Activated naive CD4-positive, alpha-beta T cell treated with anti-CD3 and anti-CD28 coated beads, Interleukin-2, amount 50 U/mL, for 72 hours (primary cell): ENCODE measurements around the gene HES6. TPM values are rescaled to one million over a fixed set of nuclear protein-coding genes. Genes with fewer than 3 reads are reported as not detected.
"Not testable (repeated sequence)": the region's sequence is repeated elsewhere in the genome, so short reads cannot be mapped to it uniquely, and the experiment has no call there.

ENCODE experiments used
- ATAC-seq, 2 donors: fragments of 150-1000 bp; cut with Tn5 transposase; 2 replicates each; pipeline ENCODE4 v1.10.0; 2021; ENCODE audit warnings: mild to moderate bottlenecking in 2 of 2, moderate library complexity in 2 of 2
- DNase-seq, 2 donors: peaks; one replicate each; pipeline ENCODE4 v3.0.0; 2021 to 2022; ENCODE audit warnings: low spot score in 2 of 2
- H3K27ac Mint-ChIP-seq, 2 donors: one replicate each; pipeline ENCODE4 v1.8.0; 2022; ENCODE audit warnings: mild to moderate bottlenecking in 2 of 2, mixed read lengths in 2 of 2
- H3K36me3 Mint-ChIP-seq, 2 donors: one replicate each; pipeline ENCODE4 v1.8.0; 2022; ENCODE audit warnings: mixed read lengths in 2 of 2
- H3K9me3 Mint-ChIP-seq, 2 donors: one replicate each; pipeline ENCODE4 v1.8.0; 2022; ENCODE audit warnings: mixed read lengths in 2 of 2
- total RNA-seq, 2 donors: library from RNA; stranded (reverse); gene quantifications; one replicate each; pipeline ENCODE4 v1.2.3, GENCODE V29; 2022

The HES6 gene
- total RNA-seq, 2 donors from 2014 or later, result 4.7 to 5.1 TPM

- ATAC-seq (no peak), DNase-seq (no peak)
- peak overlapping the region; percentile 23 to 33 for H3K27ac Mint-ChIP-seq
- no peaks in the 10 kb centered on the region for H3K9me3 Mint-ChIP-seq
- H3K36me3 Mint-ChIP-seq, result no peaks in the 10 kb centered on the region
Observed at GRCh38 chr2:238278626-238279323, 38.9 kb upstream of the HES6 start.

DNA sequence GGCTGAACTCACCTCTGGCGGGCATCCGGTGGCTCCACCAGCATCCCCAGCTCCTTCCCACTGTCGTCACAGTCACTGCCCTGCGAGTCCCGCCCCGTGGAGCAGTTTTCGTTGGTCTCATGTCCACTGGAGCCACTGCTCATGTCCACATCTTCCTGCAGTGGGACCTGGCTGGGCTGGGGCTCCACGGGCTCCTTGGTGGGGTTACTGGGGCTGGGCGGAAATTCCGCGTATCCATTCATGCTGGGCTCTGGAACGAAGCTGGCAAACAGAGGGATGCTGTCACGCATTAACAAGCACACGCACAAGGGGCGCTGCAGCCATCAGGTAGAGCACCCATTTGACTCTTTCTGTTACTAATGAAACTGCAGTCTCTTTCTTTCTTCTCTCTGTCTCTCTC is 37.9 kb upstream of the HES6 start:
- no peaks in the 10 kb centered on the region for H3K36me3 Mint-ChIP-seq
- no peak for DNase-seq
- peak overlapping the region in 1 of 2 donors; percentile 23 for H3K27ac Mint-ChIP-seq
- no peak for ATAC-seq
- H3K9me3 Mint-ChIP-seq, result no peaks in the 10 kb centered on the region

DNA sequence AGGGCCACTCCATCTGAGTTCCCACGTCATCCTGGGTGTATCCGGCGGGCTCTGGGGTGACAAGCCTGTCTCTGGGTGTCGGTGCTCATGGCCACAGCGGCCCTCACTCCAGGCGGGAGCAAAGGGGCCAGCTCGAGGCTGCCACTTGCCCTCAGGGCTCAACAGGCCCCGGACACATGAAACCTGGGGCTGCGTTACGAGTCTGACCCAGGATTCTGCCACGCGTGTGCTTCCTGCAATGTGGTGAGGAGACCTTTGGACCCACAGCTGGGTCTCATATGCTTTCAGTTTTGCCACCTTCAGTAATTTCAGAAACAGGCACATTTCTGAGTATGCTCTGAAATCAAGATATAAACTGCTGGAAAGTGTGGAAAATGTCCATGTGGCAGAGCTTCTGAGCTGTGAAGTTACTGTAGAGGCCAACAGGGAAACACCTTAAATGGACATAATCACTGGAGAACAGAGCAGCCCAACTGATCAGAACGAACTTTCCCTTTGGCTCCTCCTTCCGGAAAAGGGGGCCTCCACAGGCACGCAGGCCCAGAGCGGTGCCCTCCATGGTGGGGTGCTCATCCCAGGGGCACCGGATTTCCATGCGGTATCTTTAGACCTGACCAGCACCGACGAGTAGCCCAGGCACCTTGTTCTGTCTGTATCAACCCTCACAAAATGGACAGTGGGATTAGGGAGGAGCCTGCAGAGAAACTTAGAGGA is 34.5 kb upstream of the HES6 start:
- no peak for DNase-seq
- no peak for ATAC-seq
- H3K9me3 Mint-ChIP-seq, result no peaks in the 10 kb centered on the region
- H3K27ac Mint-ChIP-seq, result peak overlapping the region in 1 of 2 donors; percentile 18
- H3K36me3 Mint-ChIP-seq, result no peaks in the 10 kb centered on the region

DNA sequence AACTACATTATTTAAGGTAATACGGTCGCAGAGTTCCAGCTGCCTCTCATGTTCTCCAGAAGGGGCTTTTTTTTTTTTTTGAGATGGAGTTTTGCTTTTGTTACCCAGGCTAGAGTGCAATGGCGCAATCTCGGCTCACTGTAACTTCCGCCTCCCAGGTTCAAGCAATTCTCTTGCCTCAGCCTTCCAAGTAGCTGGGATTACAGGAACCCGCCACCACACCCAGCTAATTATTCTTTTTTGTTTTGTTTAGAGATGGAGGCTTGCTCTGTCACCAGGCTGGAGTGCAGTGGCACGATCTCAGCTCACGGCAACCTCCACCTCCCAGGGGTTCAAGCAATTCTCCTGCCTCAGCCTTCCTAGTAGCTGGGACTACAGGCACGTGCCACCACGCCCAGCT is 33.6 kb upstream of the HES6 start:
- DNase-seq, ATAC-seq, H3K36me3 Mint-ChIP-seq: not testable (repeated sequence)

DNA sequence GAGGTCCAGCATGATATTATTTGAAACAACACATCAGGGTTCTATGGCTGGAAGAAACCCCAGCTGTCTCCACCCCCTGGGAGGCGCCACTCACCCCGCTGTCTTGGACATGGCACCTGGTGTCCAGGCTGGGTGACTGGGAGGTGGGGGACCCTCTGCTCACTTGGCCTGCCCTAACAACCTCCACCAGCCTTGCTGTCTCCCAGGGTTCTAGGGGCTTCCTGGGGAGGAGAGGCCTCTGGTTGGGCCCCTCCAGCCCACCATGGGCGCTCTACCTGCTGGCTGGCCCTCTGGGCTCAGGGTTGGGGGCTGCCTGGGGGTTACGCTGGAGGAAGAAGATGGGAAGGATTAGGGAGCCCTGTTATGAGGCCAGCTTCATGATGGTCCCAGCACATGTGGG is 32.3 kb upstream of the HES6 start:
- Mint-ChIP-seq H3K27ac (peak overlapping the region in 1 of 2 donors; percentile 26), H3K36me3 (no peaks in the 10 kb centered on the region), H3K9me3 (no peaks in the 10 kb centered on the region)
- DNase-seq (no peak), ATAC-seq (no peak)

More for the DNA sequence above, 33.6 kb upstream of the HES6 start:
- not testable (repeated sequence) for H3K27ac Mint-ChIP-seq, H3K9me3 Mint-ChIP-seq

GRCh38 chr2:238271686-238272085 is 31.8 kb upstream of the HES6 start:
- DNase-seq, H3K9me3 Mint-ChIP-seq, H3K36me3 Mint-ChIP-seq, ATAC-seq: not testable (repeated sequence)
- H3K27ac Mint-ChIP-seq, result peak overlapping the region in 1 of 2 donors; percentile 26

DNA sequence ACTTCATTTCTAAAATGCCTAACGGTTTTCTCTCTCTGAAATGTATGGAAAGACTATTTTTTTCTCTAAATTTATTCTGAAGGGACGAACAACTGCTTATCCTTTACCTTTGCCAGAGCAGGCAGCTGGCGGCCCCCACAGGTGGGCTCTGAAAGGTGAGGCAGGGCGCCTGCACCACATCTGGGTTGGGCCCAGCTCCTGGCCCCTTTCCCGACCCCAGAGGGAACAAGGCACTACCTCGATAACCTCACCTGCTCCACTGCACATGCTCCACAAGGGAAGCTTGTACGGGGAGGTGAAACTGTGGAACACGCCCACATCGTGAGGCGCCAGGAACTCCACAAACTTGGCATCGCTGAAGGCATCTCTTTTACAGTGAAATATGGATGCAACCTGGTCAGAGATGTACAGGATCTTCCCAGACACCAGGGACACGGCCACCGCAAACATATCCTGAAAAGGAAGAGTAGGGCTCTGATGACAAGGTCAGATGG is 31.3 kb upstream of the HES6 start:
- Mint-ChIP-seq H3K9me3 (no peaks in the 10 kb centered on the region), H3K27ac (peak overlapping the region in 1 of 2 donors; percentile 26), H3K36me3 (no peaks in the 10 kb centered on the region)
- DNase-seq, result no peak
- ATAC-seq, result no peak

- ATAC-seq, result no peak
- Mint-ChIP-seq H3K9me3 (no peaks in the 10 kb centered on the region), H3K27ac (no peak overlapping the region), H3K36me3 (no peaks in the 10 kb centered on the region)
- DNase-seq, result no peak
Observed at GRCh38 chr2:238270606-238271005, 30.8 kb upstream of the HES6 start.

- H3K36me3 Mint-ChIP-seq, result no peaks in the 10 kb centered on the region
Observed at GRCh38 chr2:238269741-238270140, 29.9 kb upstream of the HES6 start.

DNA sequence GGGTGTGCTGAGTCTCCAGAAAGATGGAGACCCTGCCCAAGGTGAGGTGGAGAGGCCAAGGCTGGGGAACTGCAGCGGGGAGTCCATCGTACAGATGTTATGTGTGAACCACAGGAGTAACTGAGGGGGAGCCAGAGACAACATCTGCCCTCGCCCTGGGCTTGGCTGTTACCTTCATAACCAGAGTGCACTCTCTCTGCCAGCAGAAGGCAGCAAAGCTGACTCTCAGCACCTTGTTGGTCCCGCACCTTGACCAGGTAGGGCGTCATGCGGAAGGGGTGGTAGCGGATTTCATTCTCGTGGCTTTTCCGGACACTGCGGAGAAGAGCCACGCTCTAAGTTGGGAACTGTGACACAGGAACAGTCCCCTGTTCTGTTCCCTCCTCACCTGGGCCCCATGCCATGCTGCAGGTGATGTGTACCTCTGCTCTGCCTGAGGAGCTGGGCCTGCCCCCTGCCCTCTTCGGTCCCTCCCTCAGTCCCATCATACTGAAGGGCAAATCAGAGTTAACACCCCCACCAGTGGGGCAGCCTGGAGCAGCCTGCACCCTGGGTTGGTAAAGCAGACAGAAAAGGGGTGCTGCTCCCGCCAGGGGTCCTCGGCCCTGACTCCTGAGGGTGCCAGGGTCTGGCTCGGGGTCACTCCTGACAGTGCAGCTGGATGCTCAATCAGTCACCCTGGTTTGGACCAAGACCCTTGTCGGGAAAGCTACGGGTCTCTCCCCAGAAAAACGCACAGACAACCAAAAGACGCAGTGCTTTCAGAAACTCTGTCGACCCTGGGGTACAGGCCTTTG is 28.2 kb upstream of the HES6 start:
- no peak for ATAC-seq
- Mint-ChIP-seq H3K36me3 (no peaks in the 10 kb centered on the region), H3K27ac (peak overlapping the region; percentile 79 to 93)

More at GRCh38 chr2:238269741-238270140, 29.9 kb upstream of the HES6 start:
- DNase-seq, result no peak
- Mint-ChIP-seq H3K9me3 (no peaks in the 10 kb centered on the region), H3K27ac (peak overlapping the region in 1 of 2 donors; percentile 58)
- no peak for ATAC-seq

DNA sequence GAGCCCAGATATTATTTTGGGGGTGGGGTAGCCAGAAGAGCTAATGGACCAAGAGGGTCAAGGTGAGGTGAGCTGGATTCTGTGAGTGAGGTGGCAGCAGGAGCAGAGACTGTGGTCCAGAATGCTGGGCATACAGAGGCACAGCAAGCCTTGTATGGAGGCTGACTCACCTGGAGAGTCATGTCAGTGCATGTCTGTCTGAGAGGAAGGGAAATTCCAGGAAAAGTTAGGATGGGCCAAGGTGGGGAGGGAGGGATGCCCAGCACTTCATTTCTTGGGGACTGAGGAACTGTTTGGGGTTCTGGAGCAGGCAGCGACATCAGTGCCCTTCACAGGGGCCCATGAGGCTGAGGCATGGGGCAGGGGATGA is 27.5 kb upstream of the HES6 start:
- Mint-ChIP-seq H3K9me3 (no peaks in the 10 kb centered on the region), H3K36me3 (no peaks in the 10 kb centered on the region), H3K27ac (peak overlapping the region; percentile 79 to 93)
- ATAC-seq (peak in 1 of 2 donors; percentile 52), DNase-seq (no peak)

More for the DNA sequence above, 28.2 kb upstream of the HES6 start:
- no peak for DNase-seq
- no peaks in the 10 kb centered on the region for H3K9me3 Mint-ChIP-seq

- no peak for ATAC-seq
Observed at GRCh38 chr2:238265605-238266004, 25.8 kb upstream of the HES6 start.

DNA sequence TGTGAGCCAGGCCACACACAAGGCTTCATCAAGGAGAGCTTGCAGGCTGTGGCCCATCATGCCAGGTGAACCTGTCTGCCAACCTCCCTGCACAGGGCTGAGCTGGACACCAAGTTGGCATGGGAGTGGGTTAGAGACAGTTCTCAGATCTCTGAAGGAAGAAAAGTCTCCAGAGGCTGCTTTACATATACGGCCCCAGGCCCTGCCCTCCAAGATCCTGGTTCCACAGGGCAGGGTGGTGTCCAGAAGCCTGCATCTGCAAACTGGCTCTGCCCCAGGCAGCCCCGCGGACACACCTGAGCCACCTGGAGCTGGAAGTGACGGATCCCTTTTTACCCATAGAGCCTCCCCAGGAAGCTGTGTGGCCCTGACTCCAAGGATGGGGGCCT is 24.2 kb upstream of the HES6 start:
- no peaks in the 10 kb centered on the region for H3K36me3 Mint-ChIP-seq

More at GRCh38 chr2:238265605-238266004, 25.8 kb upstream of the HES6 start:
- Mint-ChIP-seq H3K36me3 (no peaks in the 10 kb centered on the region), H3K9me3 (no peaks in the 10 kb centered on the region), H3K27ac (no peak overlapping the region)
- no peak for DNase-seq

GRCh38 chr2:238263204-238264071 is 23.6 kb upstream of the HES6 start:
- H3K27ac Mint-ChIP-seq, result no peak overlapping the region
- DNase-seq, result peak in 1 of 2 donors; percentile 77
- peak; percentile 62 to 70 for ATAC-seq
- H3K9me3 Mint-ChIP-seq, result no peaks in the 10 kb centered on the region
- no peaks in the 10 kb centered on the region for H3K36me3 Mint-ChIP-seq

More for the DNA sequence above, 24.2 kb upstream of the HES6 start:
- ATAC-seq (no peak), DNase-seq (no peak)
- Mint-ChIP-seq H3K27ac (no peak overlapping the region), H3K9me3 (no peaks in the 10 kb centered on the region)

- Mint-ChIP-seq H3K27ac (no peak overlapping the region), H3K9me3 (no peaks in the 10 kb centered on the region), H3K36me3 (no peaks in the 10 kb centered on the region)
Observed at GRCh38 chr2:238262496-238263122, 22.8 kb upstream of the HES6 start.

More at GRCh38 chr2:238262496-238263122, 22.8 kb upstream of the HES6 start:
- no peak for DNase-seq
- no peak for ATAC-seq
